ENCODE data around the gene APOL4.

DNA sequence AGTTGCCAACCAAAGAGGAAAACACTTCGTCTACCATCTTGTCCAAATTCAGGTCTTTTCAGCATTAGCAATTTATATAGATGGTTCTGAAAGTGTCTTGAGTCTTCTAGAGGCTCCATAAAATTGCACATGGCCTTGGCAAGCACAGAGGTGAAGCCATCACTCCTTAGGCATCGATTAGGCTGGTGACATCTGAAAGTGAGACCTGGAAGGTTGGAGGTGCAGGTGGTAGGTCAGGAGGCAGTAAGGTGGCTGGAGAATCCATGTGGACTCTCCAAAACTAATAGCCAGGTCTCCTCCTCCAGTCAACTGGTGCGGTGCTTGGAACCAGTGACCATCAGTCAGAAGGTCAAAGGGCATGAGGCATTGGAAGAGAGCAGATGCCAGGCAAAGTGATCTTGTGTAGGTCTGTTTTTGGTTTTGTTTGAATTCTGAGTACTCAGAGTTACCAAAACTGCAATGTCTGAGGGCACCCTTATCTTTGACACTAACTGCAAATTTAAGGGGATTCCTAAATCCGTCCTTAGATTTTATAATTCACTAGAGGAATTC lies 44.3 kb upstream of the APOL4 start:
- TF ChIP-seq POLR2A (IDR thresholded peaks at IDR 0.05): no peak
- TF ChIP-seq, protein P1, sequence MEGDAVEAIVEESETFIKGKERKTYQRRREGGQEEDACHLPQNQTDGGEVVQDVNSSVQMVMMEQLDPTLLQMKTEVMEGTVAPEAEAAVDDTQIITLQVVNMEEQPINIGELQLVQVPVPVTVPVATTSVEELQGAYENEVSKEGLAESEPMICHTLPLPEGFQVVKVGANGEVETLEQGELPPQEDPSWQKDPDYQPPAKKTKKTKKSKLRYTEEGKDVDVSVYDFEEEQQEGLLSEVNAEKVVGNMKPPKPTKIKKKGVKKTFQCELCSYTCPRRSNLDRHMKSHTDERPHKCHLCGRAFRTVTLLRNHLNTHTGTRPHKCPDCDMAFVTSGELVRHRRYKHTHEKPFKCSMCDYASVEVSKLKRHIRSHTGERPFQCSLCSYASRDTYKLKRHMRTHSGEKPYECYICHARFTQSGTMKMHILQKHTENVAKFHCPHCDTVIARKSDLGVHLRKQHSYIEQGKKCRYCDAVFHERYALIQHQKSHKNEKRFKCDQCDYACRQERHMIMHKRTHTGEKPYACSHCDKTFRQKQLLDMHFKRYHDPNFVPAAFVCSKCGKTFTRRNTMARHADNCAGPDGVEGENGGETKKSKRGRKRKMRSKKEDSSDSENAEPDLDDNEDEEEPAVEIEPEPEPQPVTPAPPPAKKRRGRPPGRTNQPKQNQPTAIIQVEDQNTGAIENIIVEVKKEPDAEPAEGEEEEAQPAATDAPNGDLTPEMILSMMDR (IDR thresholded peaks at IDR 0.05): no peak

All from testis (tissue), 2 donors.